ENCODE data around the gene KIAA1217. TPM values are rescaled to one million over a fixed set of nuclear protein-coding genes. Genes with fewer than 3 reads are reported as not detected.

KIAA1217 gene
- total and polyA plus RNA-seq, 2 donors from 2014 or later: 10.4 to 63.8 TPM

DNA sequence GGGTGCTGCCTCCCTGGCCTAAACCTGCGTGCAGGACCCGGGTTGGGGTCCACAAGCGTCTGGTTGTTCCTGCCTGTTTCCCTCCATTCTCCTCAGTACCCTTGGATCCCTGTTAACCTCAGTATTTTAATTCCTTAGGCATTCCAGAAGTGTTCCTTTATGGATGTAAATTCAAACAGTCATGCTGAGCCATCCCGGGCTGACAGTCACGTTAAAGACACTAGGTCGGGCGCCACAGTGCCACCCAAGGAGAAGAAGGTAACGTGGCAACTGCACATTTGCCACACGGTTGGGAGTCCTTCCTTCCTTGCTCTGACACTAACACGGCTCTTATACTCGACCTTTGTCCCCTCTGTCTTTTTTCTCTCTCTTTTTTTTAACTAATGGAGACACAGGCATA is 327.7 kb downstream of the KIAA1217 start:
- Histone ChIP-seq H3K9me3 (ENCODE audit: control insufficient read depth in 2 of 3, insufficient read depth in 1 of 3, low read length in 3 of 3) (no peaks in the 10 kb centered on the region), H3K4me3 (ENCODE audit: low read length in 3 of 3) (no peak overlapping the region), H3K4me1 (ENCODE audit: control insufficient read depth in 2 of 3, insufficient read depth in 2 of 3, low read depth in 1 of 3, low read length in 3 of 3) (no peaks in the 10 kb centered on the region), H3K27me3 (ENCODE audit: control insufficient read depth, insufficient read depth, low read length) (no peaks in the 10 kb centered on the region), H3K36me3 (ENCODE audit: control insufficient read depth in 2 of 3, insufficient read depth in 3 of 3, low read length in 3 of 3) (peaks cover 18 to 61% (median 52%) of the 10 kb centered on the region in 3 donors), H3K9ac (ENCODE audit: low read length in 3 of 3) (no peak overlapping the region), H3K27ac (ENCODE audit: low read depth in 2 of 2, low read length in 2 of 2) (no peak overlapping the region)
- FAIRE-seq (no peak), DNase-seq (no peak)
- intact Hi-C loops (cut with DNase I): no loop called here
- TF ChIP-seq, protein P1, sequence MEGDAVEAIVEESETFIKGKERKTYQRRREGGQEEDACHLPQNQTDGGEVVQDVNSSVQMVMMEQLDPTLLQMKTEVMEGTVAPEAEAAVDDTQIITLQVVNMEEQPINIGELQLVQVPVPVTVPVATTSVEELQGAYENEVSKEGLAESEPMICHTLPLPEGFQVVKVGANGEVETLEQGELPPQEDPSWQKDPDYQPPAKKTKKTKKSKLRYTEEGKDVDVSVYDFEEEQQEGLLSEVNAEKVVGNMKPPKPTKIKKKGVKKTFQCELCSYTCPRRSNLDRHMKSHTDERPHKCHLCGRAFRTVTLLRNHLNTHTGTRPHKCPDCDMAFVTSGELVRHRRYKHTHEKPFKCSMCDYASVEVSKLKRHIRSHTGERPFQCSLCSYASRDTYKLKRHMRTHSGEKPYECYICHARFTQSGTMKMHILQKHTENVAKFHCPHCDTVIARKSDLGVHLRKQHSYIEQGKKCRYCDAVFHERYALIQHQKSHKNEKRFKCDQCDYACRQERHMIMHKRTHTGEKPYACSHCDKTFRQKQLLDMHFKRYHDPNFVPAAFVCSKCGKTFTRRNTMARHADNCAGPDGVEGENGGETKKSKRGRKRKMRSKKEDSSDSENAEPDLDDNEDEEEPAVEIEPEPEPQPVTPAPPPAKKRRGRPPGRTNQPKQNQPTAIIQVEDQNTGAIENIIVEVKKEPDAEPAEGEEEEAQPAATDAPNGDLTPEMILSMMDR (IDR thresholded peaks at IDR 0.05; ENCODE audit: borderline replicate concordance, extremely low read depth, insufficient read depth): no peak

DNA sequence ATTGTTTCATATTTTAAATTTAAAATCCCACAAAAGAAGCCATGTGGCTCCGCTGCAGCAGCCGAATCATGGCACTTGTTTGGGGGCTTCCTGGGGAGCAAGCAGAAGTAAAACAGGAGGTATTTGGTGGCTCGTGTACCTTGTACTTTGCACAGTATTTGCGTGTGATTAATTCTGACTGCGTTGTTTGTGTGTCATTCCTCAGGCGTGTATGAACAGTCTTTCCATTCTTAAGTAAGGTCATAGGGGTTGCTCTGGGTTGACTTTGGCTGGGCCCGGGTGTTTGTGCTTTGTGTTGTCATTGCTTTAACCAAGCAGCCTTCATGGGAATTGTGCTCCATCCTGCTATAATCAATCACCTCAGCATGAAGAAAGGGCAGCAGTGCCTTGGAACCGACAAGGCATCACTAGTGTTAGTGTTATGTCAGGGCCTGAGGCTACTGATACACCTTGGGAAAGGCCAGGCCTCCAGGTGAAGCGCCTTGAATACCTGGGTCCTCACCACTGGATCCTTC is 332.4 kb downstream of the KIAA1217 start:
- H3K27me3 ChIP-seq (ENCODE audit: control insufficient read depth, insufficient read depth, low read length): no peaks in the 10 kb centered on the region
- no peak for DNase-seq
- H3K27ac ChIP-seq (ENCODE audit: low read depth in 2 of 2, low read length in 2 of 2): no peak overlapping the region
- H3K9me3 ChIP-seq (ENCODE audit: control insufficient read depth in 2 of 3, insufficient read depth in 1 of 3, low read length in 3 of 3): no peaks in the 10 kb centered on the region
- FAIRE-seq: no peak
- no peak overlapping the region for H3K4me3 ChIP-seq (ENCODE audit: low read length in 3 of 3)
- intact Hi-C loops (cut with DNase I): no loop called here
- H3K9ac ChIP-seq (ENCODE audit: low read length in 3 of 3): no peak overlapping the region
- TF ChIP-seq, protein P1 (IDR thresholded peaks at IDR 0.05; ENCODE audit: borderline replicate concordance, extremely low read depth, insufficient read depth): no peak
- H3K36me3 ChIP-seq (ENCODE audit: control insufficient read depth in 2 of 3, insufficient read depth in 3 of 3, low read length in 3 of 3): peaks cover 13 to 60% (median 43%) of the 10 kb centered on the region in 3 donors
- peaks cover 0 to 4% (median 0%) of the 10 kb centered on the region in 3 donors for H3K4me1 ChIP-seq (ENCODE audit: control insufficient read depth in 2 of 3, insufficient read depth in 2 of 3, low read depth in 1 of 3, low read length in 3 of 3)

DNA sequence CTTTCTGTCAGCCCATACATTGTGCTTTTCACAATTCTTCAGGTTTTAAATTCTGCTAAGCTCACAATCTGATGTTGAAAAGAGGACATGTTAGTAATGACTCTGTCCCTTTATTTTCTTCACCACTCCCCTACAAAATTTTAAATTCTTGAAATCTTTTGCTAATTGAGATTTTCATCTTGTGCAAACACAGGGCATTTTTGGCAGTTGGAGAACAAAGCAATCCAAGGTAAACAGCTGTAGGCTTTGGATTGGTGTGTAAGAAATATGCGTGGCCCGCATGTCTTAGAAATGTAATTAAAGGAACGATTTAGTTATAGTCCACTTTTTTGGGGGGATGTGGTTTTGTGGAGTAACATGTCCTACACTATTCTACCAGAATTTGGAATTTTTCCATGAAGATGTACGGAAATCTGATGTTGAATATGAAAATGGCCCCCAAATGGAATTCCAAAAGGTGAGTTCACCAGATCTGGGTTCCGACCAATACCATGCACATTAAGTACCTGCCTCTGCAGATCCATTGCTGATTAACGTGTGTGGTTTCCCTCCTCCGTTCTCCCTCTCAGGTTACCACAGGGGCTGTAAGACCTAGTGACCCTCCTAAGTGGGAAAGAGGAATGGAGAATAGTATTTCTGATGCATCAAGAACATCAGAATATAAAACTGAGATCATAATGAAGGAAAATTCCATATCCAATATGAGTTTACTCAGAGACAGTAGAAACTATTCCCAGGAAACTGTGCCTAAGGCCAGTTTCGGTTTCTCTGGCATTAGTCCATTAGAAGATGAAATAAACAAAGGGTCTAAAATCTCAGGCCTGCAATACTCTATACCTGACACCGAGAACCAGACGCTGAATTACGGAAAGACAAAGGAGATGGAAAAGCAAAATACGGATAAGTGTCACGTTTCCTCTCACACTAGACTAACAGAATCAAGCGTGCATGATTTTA is 333.7 kb downstream of the KIAA1217 start:
- H3K4me3 ChIP-seq (ENCODE audit: low read length in 3 of 3): no peak overlapping the region
- no peaks in the 10 kb centered on the region for H3K9me3 ChIP-seq (ENCODE audit: control insufficient read depth in 2 of 3, insufficient read depth in 1 of 3, low read length in 3 of 3)
- DNase-seq: no peak
- peaks cover 0 to 4% (median 0%) of the 10 kb centered on the region in 3 donors for H3K4me1 ChIP-seq (ENCODE audit: control insufficient read depth in 2 of 3, insufficient read depth in 2 of 3, low read depth in 1 of 3, low read length in 3 of 3)
- peaks cover 11 to 60% (median 38%) of the 10 kb centered on the region in 3 donors for H3K36me3 ChIP-seq (ENCODE audit: control insufficient read depth in 2 of 3, insufficient read depth in 3 of 3, low read length in 3 of 3)
- TF ChIP-seq, protein P1 (IDR thresholded peaks at IDR 0.05; ENCODE audit: borderline replicate concordance, extremely low read depth, insufficient read depth): no peak
- H3K9ac ChIP-seq (ENCODE audit: low read length in 3 of 3): no peak overlapping the region
- H3K27me3 ChIP-seq (ENCODE audit: control insufficient read depth, insufficient read depth, low read length): no peaks in the 10 kb centered on the region
- no peak for FAIRE-seq
- intact Hi-C loops (cut with DNase I): no loop called here
- no peak overlapping the region for H3K27ac ChIP-seq (ENCODE audit: low read depth in 2 of 2, low read length in 2 of 2)

Data from kidney (tissue), 14 donors.